HS-27A (cell line): ENCODE results near the gene RAD51B.

Experiments used
- DNase-seq: peaks from one replicate; pipeline ENCODE4 v3.0.0-alpha.2; 2012; ENCODE audit warnings: low read depth, missing footprints

RAD51B gene

DNA sequence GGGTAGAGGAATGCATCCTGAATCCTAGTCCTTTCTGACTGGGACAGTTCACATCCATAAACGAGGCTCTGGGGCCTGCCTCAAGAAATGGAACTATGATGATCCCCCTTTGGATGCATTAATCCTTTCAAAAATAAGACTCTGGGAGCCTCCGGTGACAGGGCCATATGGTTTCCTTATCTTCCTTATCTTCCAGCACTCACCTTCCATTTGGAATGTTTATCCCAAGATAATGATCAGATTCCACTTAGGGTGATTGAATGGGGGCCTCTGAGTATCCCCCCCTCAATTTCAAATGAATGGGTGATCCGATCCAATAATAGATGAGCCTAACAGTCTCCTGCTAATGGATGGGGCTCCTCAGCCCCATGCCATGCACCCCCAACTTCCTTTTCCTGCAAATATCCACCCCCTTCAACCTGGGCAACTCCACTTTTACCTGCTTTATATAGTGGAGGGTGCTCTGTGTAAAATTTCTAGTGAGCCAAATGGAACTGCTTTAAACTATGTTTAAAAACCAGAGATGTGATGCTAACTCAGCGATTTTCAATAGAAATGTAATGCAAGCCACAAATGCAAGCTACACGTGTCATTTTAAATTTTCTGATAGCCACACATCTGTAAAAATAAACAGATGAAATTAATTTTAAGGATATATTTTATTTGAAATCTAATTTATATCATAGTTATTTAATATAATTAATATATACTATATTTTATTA is 815.5 kb downstream of the RAD51B start:
- no peak for DNase-seq

DNA sequence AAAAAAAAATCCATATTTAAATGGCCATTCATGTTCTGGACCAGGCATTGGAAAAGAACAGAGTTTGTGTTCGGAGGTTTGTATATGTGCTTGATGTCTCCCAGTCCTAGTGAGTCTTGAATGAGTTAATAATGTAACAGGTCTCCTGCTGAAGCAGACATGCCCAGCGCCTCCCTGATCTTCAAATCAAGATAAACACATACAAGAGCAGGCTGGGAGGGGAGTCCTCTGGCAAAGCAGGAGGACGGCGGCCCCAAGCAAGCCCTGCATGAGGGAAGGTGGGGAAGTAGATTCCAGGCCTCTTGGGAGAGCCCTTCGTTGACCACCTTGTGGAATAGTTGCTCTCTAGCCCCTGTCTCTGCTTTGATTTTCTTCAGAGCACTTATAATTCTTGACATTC is 817.0 kb downstream of the RAD51B start:
- no peak for DNase-seq

DNA sequence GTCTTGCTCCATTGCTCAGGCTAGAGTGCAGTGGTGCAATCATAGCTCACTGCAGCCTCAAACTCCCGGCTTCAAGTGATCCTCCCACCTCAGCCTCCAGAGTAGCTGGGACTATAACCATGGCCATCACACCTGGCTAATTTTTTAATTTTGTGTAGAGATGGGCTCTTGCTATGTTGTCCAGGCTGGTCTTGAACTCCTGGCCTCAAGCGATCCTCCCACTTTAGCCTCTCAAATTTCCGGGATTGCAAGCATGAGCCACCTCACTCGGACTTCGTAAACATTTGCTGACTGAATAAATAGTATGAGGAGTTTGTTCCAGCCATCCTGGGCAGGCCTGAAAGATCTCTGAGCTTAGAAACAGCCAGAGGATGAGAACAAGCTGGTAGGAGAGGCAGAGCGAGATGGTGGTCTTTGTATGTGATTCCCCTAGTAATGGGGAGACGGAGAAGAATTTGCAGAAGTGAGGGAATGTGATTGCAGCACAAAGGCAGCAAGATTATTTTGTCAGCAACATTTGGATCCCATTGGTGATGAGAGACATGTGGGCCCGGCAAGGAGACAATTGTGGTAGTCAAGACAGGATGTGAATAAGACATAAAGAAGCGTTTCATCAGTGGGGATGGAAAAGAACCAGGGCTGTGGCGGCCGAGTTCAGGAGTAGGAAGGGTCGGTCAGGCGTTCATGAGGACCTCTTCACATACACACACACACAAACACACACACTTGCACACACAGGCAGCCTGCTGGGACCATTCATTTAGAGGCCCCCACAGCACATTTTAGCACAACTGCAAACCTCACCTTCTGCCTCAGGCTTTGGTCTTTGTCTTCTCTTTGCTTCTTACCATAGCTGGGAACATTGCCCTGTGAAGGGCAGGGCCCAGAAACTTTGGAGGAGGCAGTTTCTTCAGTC is 817.8 kb downstream of the RAD51B start:
- DNase-seq = no peak

DNA sequence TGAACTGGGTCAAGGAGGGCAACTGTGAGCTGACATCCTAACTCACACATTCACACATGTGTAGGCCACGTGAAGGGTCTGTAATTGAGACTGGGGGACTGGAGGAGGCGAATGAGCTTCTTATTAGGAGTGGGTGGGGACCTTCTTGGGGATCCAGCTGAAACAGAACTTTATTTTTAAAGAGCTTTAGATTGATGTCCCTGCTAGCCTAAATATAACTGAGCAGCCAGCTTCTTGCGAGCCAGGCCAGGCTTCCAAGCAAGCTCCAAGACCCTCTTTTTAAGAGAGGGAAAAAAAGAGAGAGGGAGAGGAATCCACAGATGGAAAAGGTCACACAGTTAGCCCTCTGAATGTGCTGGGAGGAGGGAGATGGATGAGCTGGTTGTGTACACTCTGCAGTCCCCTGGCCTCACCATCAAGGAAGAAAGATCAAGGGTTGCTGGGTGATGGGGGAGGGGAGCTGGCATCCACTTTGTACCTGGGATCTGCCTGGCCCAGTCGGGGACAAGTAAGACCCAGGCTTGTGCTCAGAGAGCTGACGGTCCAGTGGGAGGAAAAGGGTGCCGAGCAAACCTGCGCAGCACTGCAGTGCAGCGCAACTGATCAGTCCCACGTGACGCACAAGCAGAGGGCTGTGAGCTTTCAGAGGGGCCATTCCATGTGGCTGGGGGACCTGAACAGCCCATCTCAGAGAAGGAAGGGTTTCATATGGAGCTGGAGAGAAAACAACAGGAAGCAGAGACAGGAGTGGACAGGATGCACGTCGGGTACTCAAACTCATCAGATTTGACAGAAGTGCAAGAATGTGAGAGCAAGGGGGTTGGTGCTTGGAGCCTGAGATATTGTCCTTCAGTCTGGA is 818.8 kb downstream of the RAD51B start:
- DNase-seq = no peak

DNA sequence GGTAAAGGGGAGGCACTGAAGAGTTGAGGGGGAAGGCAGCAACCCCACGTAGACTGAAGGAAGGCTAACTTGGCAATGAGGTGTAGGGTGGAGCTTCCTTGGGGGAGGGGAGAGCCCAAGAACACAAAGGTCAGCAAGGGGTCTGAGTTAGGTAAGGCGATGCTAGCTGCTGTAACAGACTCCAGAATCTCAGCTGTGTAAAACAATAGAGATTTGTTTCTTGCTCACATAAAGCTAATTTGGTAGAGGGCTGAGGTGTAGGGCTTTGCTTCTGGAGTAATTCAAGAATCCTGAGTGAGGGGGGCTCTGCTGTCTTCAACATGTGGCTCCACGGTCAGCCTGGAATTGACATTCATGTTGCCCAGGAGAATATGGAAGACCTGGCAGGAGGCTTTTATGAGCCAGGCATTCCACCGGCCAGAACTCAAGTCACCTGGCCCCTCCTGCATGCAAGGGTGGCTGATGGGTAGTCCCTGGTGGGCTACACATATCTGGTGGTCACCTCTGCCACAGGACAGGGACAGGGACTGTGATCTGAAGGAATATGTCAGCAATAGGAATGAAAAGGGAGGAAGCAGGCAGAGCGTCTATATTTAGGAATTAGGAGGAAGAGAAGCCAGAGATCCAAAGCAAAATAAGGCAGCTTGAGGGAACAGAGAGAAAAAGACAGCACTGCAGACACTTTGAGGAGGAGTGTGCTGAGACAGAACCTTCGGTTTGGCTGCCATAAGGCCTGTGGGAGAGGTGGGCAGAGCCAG is 819.6 kb downstream of the RAD51B start:
- DNase-seq = no peak

DNA sequence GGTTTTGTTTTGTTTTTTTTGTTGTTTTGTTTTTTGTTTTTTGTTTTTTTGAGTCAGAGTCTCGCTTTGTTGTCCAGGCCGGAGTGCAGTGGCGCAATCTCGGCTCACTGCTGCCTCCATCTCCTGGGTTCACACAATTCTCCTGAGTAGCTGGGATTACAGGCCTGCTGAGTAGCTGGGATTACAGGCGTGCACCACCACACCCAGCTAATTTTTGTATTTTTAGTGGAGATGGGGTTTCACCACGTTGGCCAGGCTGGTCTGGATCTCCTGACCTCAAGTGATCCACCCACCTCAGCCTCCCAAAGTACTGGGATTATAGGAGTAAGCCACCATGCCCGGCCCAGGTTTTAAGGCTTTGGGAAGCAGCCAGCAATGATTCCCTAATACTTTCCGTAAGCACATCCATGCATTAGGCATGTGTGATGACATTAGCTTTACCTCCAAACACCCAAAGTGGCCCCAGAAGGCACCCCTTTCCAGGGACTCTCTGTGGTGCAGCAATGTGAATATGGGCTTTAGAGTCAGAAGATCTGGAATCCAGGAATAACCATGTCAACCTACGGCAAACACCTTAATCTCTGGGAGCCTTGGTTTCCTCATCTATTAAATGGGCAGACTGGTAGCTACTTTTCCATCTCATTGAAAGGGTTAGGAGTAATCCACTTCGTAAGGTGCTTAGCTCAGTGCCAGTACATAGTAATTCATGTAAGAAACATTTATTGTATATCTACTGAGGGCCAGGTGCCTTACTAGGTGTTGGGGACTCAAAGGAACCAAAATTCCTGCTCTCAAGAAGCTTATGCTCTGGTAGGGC is 820.4 kb downstream of the RAD51B start:
- DNase-seq = no peak

DNA sequence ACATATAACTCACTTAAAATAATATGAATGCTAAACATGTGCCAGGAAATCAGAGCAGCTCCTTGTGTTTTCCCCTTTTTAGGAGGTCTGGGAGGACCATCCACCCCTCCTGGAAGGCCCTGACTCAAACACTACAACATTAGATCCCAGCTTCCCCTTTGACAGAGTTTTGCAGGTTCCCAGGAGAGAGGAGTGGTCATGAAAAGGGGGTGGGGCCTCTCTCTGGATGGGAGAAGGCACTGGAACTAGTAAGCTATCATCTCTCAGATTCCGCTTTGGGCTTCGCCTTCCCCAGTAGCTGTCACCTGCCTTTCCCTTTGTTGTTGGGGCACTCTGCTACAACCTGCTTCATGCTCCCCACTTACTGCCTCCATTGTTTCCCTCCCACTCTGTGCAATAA is 824.1 kb downstream of the RAD51B start:
- no peak for DNase-seq

DNA sequence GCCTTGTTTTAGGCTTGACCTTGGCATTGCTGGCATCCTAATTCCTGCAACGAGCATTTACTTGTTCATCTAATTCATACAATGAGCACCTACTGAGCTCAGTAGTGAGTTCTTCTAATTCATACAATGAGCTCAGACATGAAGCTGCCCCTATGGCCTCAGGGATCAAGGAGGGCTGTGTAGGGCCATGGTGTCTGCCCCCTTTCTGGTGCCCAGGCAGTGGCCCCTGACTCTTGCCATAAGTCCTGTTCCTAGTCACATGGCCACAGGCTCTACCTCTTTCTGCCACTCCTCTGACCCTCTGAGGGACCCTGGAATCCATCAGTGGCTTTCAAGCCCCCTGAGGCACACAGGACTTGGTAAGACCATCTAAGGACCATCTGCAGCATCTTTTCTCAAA is 824.5 kb downstream of the RAD51B start:
- DNase-seq = no peak

DNA sequence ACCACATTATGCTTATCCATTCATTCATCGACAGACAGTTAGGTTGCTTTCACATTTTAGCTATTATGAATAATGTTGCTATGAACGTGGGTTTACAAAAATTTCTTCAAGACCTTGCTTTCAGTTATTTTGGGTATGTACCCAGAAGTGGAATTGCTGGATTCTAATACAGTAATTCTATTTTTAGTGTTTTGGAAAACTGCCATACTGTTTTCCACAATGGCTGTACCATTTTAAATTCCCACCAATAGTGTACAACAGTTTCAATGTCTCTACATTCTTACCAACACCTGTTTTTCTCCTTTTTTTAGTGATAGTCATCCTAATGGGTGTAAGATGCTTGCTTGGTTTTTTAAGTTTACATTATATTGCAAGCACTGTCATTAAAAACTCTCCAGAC is 825.8 kb downstream of the RAD51B start:
- no peak for DNase-seq

DNA sequence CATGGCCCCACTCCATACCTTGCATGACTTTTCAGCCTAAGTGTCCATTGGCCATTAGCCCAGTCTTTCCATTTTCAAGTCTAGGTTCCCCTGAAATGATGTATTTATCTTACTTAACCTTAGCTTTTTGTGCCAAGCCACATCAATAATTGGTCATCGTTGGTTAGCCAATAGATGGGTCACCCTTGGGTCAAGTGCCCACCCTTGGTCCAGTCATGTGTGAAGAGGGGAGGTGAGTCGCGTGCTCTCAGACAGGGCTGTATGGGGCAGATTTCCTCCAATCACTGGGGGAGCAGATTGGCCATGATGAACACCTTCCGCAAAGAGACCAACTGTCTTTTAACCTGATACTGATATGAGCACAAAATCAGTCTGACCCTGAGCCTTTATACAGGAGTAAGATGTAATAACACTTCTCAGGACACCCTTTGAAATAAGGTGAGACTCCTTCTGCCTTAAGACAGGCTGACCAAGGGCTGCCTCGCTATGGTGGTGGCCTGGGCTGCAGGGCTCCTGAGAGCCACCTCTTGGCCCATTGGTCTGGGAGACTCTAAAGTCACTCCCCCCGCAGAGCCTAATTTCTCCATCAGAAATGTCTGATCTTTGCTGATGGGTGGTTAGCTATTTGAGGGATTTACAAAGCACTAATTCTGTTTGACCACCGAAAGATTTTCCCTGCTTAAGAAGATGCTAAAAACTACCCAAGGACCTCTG is 830.1 kb downstream of the RAD51B start:
- no peak for DNase-seq

DNA sequence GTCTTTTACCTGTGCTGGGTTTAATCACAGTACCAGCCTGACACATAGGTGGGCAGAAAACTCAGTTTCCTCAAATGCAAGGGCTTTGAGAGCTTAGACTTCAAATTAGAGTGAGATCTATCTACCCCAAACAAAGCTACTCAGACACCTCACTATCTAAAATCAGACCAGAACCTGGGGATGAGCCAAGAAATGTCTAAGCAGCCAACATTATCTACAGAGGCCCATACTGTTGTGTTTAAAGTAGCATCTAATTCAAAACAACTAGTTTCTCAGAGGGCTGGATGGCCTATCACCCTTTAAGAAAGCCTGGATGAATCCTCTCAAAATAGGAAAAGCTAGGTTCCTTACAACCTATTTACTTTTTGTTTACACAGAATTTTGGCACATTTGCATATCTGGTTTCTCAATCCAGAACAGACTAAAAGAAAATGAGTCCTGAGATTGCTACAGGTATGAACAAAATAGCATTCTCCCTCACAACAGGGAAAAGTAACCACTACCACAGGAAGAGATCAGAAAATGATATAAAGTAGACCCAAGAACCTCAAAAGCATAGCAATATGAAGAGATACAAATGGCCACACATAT is 830.9 kb downstream of the RAD51B start:
- DNase-seq = no peak

DNA sequence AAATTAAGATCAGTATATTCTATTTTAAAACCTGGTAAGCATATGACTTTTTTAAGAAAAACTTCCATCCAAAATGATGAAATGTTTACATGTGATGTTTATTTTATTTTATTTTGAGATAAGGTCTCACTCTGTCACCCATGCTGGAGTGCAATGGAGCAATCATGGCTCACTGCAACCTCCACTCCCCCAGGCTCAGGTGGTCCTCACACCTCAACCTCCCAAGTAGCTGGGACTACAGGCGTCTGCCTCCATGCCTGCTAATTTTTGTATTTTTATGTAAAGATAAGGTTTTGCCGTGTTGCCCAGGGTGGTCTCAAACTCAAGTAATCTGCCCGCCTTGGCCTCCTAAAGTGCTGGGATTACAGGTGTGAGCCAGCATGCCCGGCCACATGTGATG is 831.5 kb downstream of the RAD51B start:
- DNase-seq = no peak

DNA sequence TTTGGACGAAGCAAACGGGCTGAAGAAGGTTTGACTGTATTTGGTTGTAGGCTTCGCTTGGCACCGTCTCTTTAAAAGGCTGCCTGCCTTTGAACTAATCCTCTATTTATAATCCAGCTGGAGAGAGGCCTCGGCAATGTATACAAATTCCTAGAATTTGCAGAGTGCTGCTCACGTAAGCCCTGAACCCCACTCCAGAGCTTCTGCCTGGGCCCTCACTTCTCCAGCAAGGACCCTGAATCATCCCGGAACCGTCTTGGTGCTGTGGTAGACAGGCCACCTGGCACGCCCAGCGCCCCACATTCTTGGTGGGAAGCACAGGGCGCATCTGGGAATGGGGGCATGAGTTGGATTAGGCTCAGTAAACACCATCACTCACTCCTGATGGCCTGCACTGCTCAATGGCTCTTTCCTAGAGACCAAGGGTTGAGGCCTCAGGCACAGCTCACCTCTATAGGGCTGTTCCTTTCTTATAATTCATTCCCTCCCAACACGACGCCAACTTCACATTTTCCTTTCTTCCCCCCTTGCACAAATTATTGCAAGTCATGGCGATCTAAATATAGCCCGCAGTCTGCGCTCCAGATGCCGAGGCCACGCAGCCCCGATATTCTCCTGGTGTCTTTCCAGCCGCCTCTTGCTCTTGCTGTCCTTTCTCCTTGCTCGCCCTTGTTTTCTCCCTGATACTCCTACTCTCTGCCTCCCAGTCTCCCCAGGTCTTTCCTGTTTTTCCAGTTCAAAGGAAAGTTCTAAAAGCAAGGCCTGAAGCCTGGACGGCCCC is 832.3 kb downstream of the RAD51B start:
- DNase-seq = no peak

DNA sequence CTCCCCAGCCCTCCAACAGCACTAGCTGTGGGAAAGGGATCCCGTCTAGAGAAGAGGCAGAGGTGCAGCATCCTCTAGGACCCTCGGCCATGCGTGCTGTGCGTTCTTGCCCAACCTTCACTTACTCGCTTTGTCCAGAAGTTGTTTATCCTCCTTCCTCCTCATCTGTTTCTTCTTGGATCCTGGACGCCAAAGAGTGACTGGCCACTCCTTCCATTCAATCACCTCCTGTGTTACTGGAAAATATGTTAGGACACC is 832.8 kb downstream of the RAD51B start:
- no peak for DNase-seq

DNA sequence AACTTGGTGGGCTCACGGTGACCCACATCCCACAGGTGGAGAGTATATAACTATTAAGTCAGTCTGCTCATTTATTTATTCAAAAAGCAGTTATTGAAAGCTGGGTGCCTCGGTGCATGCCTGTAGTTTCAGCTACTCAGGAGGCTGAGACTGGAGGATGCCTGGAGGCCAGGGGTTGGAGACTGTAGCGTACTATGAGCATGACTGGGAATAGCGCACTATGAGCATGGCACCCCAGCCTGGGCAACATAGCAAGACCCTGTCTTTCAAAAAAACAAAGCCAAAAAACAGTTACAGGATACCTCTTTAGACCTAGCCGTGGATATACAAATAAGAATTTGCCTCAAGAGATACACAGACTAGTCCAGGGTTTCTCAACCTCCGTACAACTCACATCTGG is 833.5 kb downstream of the RAD51B start:
- DNase-seq = no peak

DNA sequence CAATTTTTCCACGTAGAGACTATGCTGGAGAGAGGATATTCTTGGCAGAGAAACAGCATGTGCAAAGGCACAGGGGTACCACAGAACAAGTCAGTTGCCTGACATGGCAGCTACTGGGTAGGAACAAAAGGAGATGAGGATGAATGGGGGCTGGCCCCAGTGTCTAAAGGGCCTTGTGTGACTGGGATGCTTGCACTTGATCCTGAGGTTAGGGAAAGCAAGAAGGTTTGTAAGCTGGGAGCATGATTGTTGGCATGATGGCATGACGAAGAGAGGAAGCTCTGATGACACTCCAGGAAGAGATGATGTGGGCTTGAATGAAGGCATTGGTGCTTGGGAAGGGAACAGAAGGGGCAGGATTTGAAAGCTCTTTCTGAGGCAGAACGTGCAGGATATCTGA is 834.2 kb downstream of the RAD51B start:
- no peak for DNase-seq

DNA sequence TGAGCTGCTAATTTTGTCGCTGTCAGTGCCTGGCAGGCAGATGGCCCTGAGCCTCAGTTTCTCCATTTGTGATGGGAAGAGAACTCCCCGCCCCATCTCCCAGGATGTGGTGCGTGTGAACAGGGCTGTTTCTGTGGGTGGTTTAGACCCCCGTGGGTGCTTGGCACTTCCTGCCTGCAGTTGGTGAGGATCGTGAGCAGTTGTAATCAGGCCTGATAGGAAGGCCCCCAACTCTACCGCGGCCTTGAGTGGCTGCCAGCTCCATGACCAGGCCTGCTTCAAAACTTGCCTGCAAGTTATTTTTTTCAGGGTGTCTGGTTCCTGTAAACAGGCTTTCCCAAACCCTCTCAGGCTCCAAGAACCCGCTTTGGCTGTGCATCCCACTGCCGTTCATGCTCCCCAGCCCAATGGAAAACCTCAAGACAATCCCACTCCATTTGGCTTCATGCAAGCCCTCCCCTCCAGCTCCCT is 834.9 kb downstream of the RAD51B start:
- no peak for DNase-seq

DNA sequence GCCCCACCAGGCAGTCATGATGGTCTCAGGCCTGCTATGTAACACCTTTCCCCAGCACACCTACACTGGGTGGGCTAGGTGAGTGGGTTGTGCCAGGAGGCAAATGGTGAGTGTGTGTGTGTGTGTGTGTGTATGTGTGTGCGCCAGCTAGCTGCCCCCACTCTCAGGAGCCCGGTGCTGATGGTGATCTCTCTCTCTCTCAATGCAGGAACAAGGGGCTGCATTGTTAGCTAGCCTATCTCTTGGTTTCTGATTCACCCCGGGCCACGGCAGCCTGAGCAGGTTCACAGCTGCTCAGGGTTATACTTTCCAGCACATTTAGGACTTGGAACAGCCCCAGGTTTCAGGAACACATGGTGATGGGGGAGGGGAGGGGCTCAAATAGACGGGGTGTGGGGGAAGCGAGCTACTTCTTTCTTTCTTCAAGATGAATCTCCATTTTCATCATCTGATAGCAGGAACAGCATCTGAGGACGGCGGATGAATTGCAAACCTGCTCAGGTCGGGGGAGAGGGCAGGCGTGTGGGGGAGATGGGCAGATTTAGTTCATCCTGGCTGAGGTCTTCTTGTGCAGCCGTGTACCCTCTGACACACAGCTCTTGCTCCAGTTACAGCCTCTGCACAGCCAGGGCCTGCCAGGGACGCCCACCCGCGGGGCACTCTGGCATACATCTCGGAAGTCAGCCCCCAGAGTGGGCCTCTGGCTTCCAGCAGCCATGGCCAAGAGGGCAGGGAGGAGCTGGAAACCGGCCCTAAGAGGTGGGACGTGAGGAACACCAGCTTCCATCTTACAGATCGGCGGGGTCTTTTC is 835.6 kb downstream of the RAD51B start:
- no peak for DNase-seq
